ENCODE measurements around the gene EIF2S1. TPM values are rescaled to one million over a fixed set of nuclear protein-coding genes. Genes with fewer than 3 reads are reported as not detected.
A peak's percentile ranks its signal among the peaks of the same experiment; 100 is the strongest.

Gene EIF2S1
- total and polyA plus RNA-seq, 5 experiments from 2014 or later: 50.3 to 131 (median 107) TPM

DNA sequence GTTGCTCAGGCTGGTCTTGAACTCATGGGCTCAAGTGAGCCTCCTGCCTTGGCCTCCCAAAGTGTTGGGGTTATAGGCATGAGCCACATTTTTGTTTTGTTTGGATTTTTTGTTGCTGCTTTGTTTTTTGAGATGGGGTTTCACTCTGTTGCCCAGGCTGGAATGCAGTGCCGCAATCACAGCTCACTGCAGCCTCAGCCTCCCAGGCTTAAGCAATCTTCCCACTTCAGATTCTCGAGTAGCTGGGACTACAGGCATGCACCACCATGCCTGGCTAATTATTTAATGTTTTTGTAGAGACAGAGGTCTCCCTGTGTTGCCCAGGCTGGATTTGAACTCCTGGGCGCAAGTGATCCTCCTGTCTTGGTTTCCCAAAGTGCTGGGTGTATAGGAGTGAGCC lies 57.5 kb downstream of the EIF2S1 start:
- POLR2A ChIA-PET: no interaction called here
- no peak for ATAC-seq
- Mint-ChIP-seq H3K4me3 (no peak overlapping the region), H3K4me1 (peaks cover 0 to 7% (median 0%) of the 10 kb centered on the region in 4 donors), H3K27me3 (peaks cover 0 to 3% (median 0%) of the 10 kb centered on the region in 5 donors), H3K9me3 (no peaks in the 10 kb centered on the region), H3K27ac (no peak overlapping the region), H3K36me3 (no peaks in the 10 kb centered on the region)
- DNase-seq: no peak

GRCh38 chr14:67418401-67419191 lies 58.5 kb downstream of the EIF2S1 start:
- Mint-ChIP-seq H3K27me3 (peaks cover 0 to 7% (median 5%) of the 10 kb centered on the region in 5 donors), H3K27ac (no peak overlapping the region), H3K4me1 (peaks cover 0 to 7% (median 0%) of the 10 kb centered on the region in 4 donors), H3K4me3 (no peak overlapping the region), H3K9me3 (no peaks in the 10 kb centered on the region), H3K36me3 (no peaks in the 10 kb centered on the region)
- DNase-seq: no peak
- ATAC-seq: no peak
- POLR2A ChIA-PET: no interaction called here

- Mint-ChIP-seq H3K9me3 (no peaks in the 10 kb centered on the region), H3K36me3 (no peaks in the 10 kb centered on the region), H3K27me3 (peaks cover 0 to 19% (median 9%) of the 10 kb centered on the region in 5 donors), H3K27ac (no peak overlapping the region), H3K4me3 (no peak overlapping the region), H3K4me1 (peaks cover 0 to 1% (median 0%) of the 10 kb centered on the region in 4 donors)
- POLR2A ChIA-PET: interaction anchor here (0.7 kb wide), 1 partner anchor 35 kb away, joined by 3 read pairs; no protein-coding TSS in a partner anchor
- ATAC-seq: peak in 1 of 2 donors; percentile 32
- DNase-seq: peak in 3 of 10 donors; percentile 13 to 17 (median 16)
These were observed 60.1 kb downstream of the EIF2S1 start for GRCh38 chr14:67420102-67420739.

DNA sequence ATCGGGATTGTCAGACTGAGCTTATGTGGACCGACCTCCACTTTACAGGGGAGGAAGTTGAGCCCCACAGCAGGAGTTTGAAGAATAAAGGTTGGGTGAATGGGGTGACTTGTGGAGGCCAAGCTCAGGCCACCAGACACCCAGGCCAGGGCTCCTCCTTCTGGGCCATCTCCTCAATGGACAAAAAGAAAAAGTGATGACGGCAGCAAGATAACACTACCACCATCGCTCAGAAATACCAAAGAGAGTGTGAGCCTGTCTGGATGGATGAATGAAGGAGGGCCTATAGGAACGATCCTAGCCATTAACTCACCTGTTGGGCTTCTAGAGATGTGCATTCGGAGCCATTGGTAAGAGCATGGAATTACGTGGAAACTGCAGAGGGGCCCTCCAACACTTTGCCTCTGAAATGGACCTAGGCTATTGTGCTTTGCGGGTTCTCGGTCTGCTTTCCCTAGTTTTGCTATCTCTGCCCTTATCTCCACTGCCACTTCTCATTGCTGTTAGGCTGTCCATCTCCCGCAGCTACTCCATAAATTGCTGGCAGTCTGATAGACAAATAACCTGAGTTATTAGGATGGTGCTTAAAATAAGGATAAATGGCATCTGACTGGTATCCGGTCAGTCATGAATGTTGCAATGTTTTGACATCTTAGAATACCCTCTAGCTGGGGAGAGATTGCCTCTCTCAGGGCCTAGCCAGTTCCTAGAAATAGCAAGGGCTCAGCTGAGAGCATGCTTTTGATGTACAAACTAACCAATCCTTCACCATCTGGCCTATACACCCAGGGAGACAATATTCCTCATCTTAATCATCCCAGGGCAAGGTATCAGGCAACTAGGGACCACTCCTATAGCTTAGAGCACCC lies 61.5 kb downstream of the EIF2S1 start:
- POLR2A ChIA-PET: no interaction called here
- DNase-seq: no peak
- no peak overlapping the region for H3K4me3 Mint-ChIP-seq

GRCh38 chr14:67423424-67423823 lies 63.3 kb downstream of the EIF2S1 start:
- Mint-ChIP-seq H3K4me3 (no peak overlapping the region), H3K9me3 (no peaks in the 10 kb centered on the region), H3K36me3 (no peaks in the 10 kb centered on the region), H3K4me1 (peaks cover 0 to 4% (median 0%) of the 10 kb centered on the region in 4 donors), H3K27ac (peak overlapping the region in 1 of 10 donors; percentile 79), H3K27me3 (peaks cover 3 to 25% (median 13%) of the 10 kb centered on the region in 5 donors)
- no peak for DNase-seq
- ATAC-seq: no peak
- POLR2A ChIA-PET: interaction anchor here (0.7 kb wide), 1 partner anchor 272 kb away, joined by 3 read pairs; the partner anchor contains the start of gene RDH11

More for the DNA sequence above, 61.5 kb downstream of the EIF2S1 start:
- H3K9me3 Mint-ChIP-seq: no peaks in the 10 kb centered on the region
- H3K27me3 Mint-ChIP-seq: peaks cover 3 to 22% (median 9%) of the 10 kb centered on the region in 5 donors
- ATAC-seq: no peak
- no peak overlapping the region for H3K27ac Mint-ChIP-seq
- no peaks in the 10 kb centered on the region for H3K4me1 Mint-ChIP-seq
- H3K36me3 Mint-ChIP-seq: no peaks in the 10 kb centered on the region

GRCh38 chr14:67424539-67424938 lies 64.4 kb downstream of the EIF2S1 start:
- no peak overlapping the region for H3K4me3 Mint-ChIP-seq
- H3K27ac Mint-ChIP-seq: no peak overlapping the region
- no peaks in the 10 kb centered on the region for H3K36me3 Mint-ChIP-seq
- DNase-seq (no peak), ATAC-seq (no peak)
- H3K9me3 Mint-ChIP-seq: no peaks in the 10 kb centered on the region
- peaks cover 0 to 4% (median 0%) of the 10 kb centered on the region in 4 donors for H3K4me1 Mint-ChIP-seq
- H3K27me3 Mint-ChIP-seq: peaks cover 3 to 27% (median 13%) of the 10 kb centered on the region in 5 donors
- POLR2A ChIA-PET: no interaction called here

GRCh38 chr14:67425608-67426007 lies 65.5 kb downstream of the EIF2S1 start:
- Mint-ChIP-seq H3K4me1 (peaks cover 0 to 4% (median 0%) of the 10 kb centered on the region in 4 donors), H3K9me3 (no peaks in the 10 kb centered on the region), H3K4me3 (no peak overlapping the region), H3K36me3 (no peaks in the 10 kb centered on the region), H3K27ac (no peak overlapping the region), H3K27me3 (peaks cover 3 to 27% (median 13%) of the 10 kb centered on the region in 5 donors)
- POLR2A ChIA-PET: no interaction called here
- ATAC-seq (no peak), DNase-seq (no peak)

DNA sequence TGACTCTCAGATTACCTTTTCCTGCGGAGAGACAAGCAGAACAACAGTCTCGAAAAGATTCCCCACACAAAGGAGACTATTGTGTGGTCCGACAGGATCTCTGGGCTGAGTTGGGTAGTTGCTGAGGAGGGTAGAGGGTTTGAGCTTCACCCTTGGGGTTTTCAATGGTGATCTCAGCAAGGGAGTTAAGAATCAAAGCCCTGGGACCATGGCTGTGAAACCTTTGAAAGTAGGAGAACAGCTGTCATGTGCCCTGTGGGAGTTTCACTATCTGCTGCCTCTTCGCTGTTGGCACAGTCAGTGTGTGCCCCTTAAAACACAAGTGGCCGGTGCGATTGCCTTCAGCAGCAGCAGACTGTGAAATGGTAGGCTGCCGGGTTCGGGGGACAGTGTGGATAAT lies 66.0 kb downstream of the EIF2S1 start:
- ATAC-seq (no peak), DNase-seq (no peak)
- peaks cover 0 to 4% (median 0%) of the 10 kb centered on the region in 4 donors for H3K4me1 Mint-ChIP-seq
- peaks cover 3 to 27% (median 13%) of the 10 kb centered on the region in 5 donors for H3K27me3 Mint-ChIP-seq
- H3K27ac Mint-ChIP-seq: no peak overlapping the region
- H3K9me3 Mint-ChIP-seq: no peaks in the 10 kb centered on the region
- POLR2A ChIA-PET: interaction anchor here (2.3 kb wide), 1 partner anchor 145 kb away, joined by 16 read pairs; no protein-coding TSS in a partner anchor
- H3K4me3 Mint-ChIP-seq: no peak overlapping the region
- H3K36me3 Mint-ChIP-seq: no peaks in the 10 kb centered on the region

DNA sequence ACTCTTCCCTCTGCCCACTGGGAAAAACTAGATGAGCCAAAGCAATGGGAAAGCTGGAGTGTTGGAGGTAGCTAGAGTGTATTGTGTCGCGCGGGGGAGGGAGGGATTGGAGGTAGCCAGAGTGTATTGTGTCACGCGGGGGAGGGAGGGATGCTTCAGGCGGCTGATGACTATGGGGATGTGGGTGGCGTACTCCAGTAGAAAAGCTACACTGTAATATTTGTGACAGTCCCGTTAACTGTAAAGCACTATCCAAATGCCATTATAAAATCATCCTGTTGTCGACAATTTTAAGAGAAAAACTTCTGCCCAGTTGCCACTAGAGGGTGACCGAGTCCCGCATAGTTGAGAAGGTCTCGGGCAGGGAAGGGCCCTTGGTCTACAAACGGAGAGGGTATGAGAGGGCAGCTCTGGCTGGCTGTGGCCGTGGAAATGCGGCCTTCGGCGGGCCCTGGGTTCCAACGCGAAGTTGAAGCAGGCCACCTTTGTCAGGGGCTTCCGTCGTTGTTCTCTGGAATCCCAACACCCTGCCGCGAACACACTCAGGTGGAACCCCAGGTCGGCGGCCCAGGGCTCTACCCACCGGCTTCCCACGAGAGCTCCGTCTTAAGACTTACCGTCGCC lies 67.0 kb downstream of the EIF2S1 start:
- DNase-seq (peak; percentile 55 to 88 (median 72)), ATAC-seq (peak; percentile 90 to 97)
- peaks cover 3 to 27% (median 13%) of the 10 kb centered on the region in 5 donors for H3K27me3 Mint-ChIP-seq
- H3K36me3 Mint-ChIP-seq: no peaks in the 10 kb centered on the region
- H3K4me1 Mint-ChIP-seq: peaks cover 0 to 4% (median 0%) of the 10 kb centered on the region in 4 donors
- no peaks in the 10 kb centered on the region for H3K9me3 Mint-ChIP-seq
- H3K27ac Mint-ChIP-seq: peak overlapping the region in 3 of 10 donors; percentile 39 to 69 (median 62)
- POLR2A ChIA-PET: interaction anchor here (0.6 to 2.3 kb wide), 4 partner anchors 17 to 144 kb away, joined by 3 to 16 read pairs (median 4); no protein-coding TSS in a partner anchor
- peak overlapping the region in 1 of 10 donors; percentile 28 for H3K4me3 Mint-ChIP-seq

GRCh38 chr14:67428501-67429031 lies 68.4 kb downstream of the EIF2S1 start:
- POLR2A ChIA-PET: interaction anchor here (1.7 to 2.3 kb wide), 2 partner anchors 36 to 143 kb away, joined by 5 to 16 read pairs; no protein-coding TSS in a partner anchor
- Mint-ChIP-seq H3K9me3 (no peaks in the 10 kb centered on the region), H3K4me1 (peaks cover 0 to 4% (median 0%) of the 10 kb centered on the region in 4 donors), H3K27me3 (peaks cover 3 to 23% (median 11%) of the 10 kb centered on the region in 5 donors), H3K36me3 (no peaks in the 10 kb centered on the region), H3K4me3 (no peak overlapping the region), H3K27ac (peak overlapping the region in 2 of 10 donors; percentile 38 to 62)
- ATAC-seq: no peak
- DNase-seq: no peak

DNA sequence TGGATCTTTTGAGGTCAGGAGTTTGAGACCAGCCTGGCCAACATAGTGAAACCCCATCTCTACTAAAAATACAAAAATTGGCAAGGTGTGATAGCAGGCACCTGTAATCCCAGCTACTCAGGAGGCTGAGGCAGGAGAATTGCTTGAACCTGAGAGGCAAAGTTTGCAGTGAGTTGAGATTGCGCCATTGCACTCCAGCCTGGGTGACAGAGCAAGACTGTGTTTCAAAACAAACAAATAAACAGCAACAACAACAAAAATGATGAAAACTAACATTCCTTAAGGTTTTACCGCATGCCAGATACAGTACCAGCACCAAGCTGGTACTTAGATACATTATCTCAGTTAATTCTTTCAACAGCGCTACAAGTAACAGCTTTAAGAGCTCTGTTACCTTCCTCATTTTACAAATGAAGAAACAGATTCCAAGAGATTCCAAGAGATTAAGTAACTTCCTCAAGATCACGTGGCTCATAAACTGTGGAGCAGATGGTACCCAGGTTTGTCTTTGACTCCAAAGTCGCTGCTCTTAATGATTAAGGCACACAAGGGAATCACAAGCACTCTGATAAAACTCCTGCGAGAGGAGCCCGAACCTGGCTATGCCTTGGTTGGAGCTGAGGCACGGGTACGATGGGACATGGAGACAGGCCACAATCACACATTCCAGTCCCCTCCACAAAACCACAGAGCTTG lies 69.5 kb downstream of the EIF2S1 start:
- peak overlapping the region in 1 of 10 donors; percentile 47 for H3K27ac Mint-ChIP-seq

More for the DNA sequence above, 69.5 kb downstream of the EIF2S1 start:
- peaks cover 3 to 19% (median 8%) of the 10 kb centered on the region in 5 donors for H3K27me3 Mint-ChIP-seq
- DNase-seq (no peak), ATAC-seq (no peak)
- no peak overlapping the region for H3K4me3 Mint-ChIP-seq
- POLR2A ChIA-PET: interaction anchor here (0.8 kb wide), 1 partner anchor 142 kb away, joined by 3 read pairs; no protein-coding TSS in a partner anchor
- no peaks in the 10 kb centered on the region for H3K36me3 Mint-ChIP-seq
- peaks cover 0 to 4% (median under 1%) of the 10 kb centered on the region in 4 donors for H3K4me1 Mint-ChIP-seq
- H3K9me3 Mint-ChIP-seq: no peaks in the 10 kb centered on the region

Data from naive thymus-derived CD8-positive, alpha-beta T cell (primary cell).